HL-60 (cell line): ENCODE measurements around the gene SLC9A3.

Source experiments
- DNase-seq, 2 experiments: peaks; one replicate each; pipeline ENCODE4 v3.0.0-alpha.2; 2010 to 2020; ENCODE audit warnings: low read depth in 1 of 2, low spot score in 1 of 2
- H3K27ac ChIP-seq: fragments of 250-450 bp; sonication (Bioruptor Pico); replicated peaks from 2 replicates; pipeline ENCODE4 v1.5.1; 2020; ENCODE audit warnings: mild to moderate bottlenecking, moderate library complexity
- H3K27me3 ChIP-seq: fragments of 250-450 bp; sonication (Bioruptor Pico); 2 replicates; pipeline ENCODE4 v1.5.1; 2021; ENCODE audit warnings: mild to moderate bottlenecking, moderate library complexity; ENCODE audit not compliant: insufficient read depth, poor library complexity, severe bottlenecking
- H3K4me3 ChIP-seq: replicated peaks from 2 replicates; pipeline ENCODE4 v1.5.1; 2011; ENCODE audit warnings: mild to moderate bottlenecking, control low read depth, low read length; ENCODE audit not compliant: insufficient read depth
- GABPA ChIP-seq: IDR thresholded peaks from 2 replicates; pipeline ENCODE4 v1.6.1; 2012; ENCODE audit warnings: low read depth
- POLR2AphosphoS5 ChIP-seq: IDR thresholded peaks from 2 replicates; pipeline ENCODE4 v1.6.1; 2012; ENCODE audit warnings: low read depth
- REST ChIP-seq: IDR thresholded peaks from 2 replicates; pipeline ENCODE4 v1.6.1; 2012; ENCODE audit warnings: low read depth; ENCODE audit not compliant: insufficient replicate concordance
- SPI1 ChIP-seq: IDR thresholded peaks from 2 replicates; pipeline ENCODE4 v1.6.1; 2012; ENCODE audit warnings: low read depth, mild to moderate bottlenecking, borderline replicate concordance
- TF ChIP-seq, protein P1 (sequence below): IDR thresholded peaks from one replicate; pipeline ENCODE4 v1.5.1; 2011; ENCODE audit warnings: low read length, control low read depth, inconsistent platforms; ENCODE audit not compliant: insufficient read depth

SLC9A3 gene

DNA sequence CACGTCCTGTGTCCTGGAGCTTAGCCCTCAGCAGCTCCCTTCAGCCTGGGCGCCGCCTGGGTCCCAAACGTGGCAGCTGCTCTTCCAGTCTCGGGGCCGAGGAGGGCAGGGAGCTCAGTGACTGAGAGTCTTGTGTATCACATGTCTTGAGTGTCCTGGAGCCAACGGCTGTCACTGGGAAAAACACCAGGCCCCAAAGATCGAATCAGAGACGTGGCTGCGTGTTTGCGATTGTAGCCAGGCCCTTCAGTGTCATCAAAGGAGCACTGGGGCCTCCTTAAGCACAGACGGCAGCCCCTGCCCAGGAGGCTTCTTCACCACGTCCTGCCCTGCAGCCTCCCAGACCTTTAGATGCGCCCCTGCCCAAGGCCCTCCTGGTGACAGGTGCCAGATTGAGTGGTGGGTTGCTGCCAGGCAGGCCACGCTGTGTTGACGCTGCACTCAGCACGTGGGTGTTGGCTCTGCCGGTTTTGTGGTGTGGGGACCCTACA, 86.9 kb downstream of the SLC9A3 start:
- Histone ChIP-seq H3K27me3 (no peaks in the 10 kb centered on the region), H3K27ac (no peak overlapping the region; the same call in 1 of the 2 replicates), H3K4me3 (no peak overlapping the region)
- no peak for TF ChIP-seq POLR2AphosphoS5
- TF ChIP-seq SPI1 = no peak
- no peak for TF ChIP-seq GABPA
- TF ChIP-seq, protein P1, sequence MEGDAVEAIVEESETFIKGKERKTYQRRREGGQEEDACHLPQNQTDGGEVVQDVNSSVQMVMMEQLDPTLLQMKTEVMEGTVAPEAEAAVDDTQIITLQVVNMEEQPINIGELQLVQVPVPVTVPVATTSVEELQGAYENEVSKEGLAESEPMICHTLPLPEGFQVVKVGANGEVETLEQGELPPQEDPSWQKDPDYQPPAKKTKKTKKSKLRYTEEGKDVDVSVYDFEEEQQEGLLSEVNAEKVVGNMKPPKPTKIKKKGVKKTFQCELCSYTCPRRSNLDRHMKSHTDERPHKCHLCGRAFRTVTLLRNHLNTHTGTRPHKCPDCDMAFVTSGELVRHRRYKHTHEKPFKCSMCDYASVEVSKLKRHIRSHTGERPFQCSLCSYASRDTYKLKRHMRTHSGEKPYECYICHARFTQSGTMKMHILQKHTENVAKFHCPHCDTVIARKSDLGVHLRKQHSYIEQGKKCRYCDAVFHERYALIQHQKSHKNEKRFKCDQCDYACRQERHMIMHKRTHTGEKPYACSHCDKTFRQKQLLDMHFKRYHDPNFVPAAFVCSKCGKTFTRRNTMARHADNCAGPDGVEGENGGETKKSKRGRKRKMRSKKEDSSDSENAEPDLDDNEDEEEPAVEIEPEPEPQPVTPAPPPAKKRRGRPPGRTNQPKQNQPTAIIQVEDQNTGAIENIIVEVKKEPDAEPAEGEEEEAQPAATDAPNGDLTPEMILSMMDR = no peak
- TF ChIP-seq REST = no peak
- no peak for DNase-seq

DNA sequence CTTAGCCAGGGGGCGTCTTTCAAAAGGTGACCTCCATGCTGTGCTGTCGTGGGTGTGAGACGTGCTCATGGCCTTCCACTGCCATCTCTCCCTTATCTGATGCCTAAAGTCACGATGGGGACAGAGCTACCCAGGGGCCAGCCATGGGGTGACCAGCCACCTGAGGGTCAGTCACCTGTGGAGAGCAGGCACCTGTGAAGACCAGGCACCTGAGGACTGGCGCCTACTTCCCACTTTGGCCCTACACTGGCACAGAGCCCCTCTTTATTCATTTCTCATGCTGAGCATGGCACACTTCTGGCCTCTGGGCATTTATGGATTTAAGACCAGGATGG, 87.6 kb downstream of the SLC9A3 start:
- H3K27me3 ChIP-seq = no peaks in the 10 kb centered on the region
- no peak overlapping the region for H3K27ac ChIP-seq
- no peak for DNase-seq
- H3K4me3 ChIP-seq = no peak overlapping the region
- no peak for TF ChIP-seq GABPA
- no peak for TF ChIP-seq SPI1
- TF ChIP-seq REST = no peak
- TF ChIP-seq POLR2AphosphoS5 = no peak
- TF ChIP-seq, protein P1 = no peak

- no peaks in the 10 kb centered on the region for H3K27me3 ChIP-seq
- TF ChIP-seq, protein P1 = no peak
- TF ChIP-seq SPI1 (no peak), POLR2AphosphoS5 (no peak), REST (no peak)
- peak in 1 of 2 experiments; percentile 39 for DNase-seq
Measured at GRCh38 chr5:435961-436640, 88.1 kb downstream of the SLC9A3 start.

More at GRCh38 chr5:435961-436640, 88.1 kb downstream of the SLC9A3 start:
- Histone ChIP-seq H3K27ac (no peak overlapping the region), H3K4me3 (no peak overlapping the region)
